PC-3 (cell line): ENCODE data around the gene ASL. TPM values are rescaled to one million over a fixed set of nuclear protein-coding genes. Genes with fewer than 3 reads are reported as not detected.
A peak's percentile ranks its signal among the peaks of the same experiment; 100 is the strongest.

Experiments used
- ATAC-seq: fragments of 200-7000 bp; cut with Tn5 transposase; 2 replicates; pipeline ENCODE4 v1.9.1; 2020; ENCODE audit warnings: mild to moderate bottlenecking, moderate library complexity
- BruUV-seq: library from RNA; stranded (reverse); fragments of 400-500 nt; replicated peaks from 2 replicates; lab custom pipeline; 2021; lab: Mats Ljungman, UMichigan
- CTCF ChIA-PET: fragments of 300-600 bp; sonication (Branson Sonifier 250); formaldehyde crosslinking; loops from one replicate; lab custom pipeline; 2022; ENCODE audit warnings: antibody characterized with exemption; lab: Charles Lee
- POLR2A ChIA-PET: fragments of 300-600 bp; sonication (Branson Sonifier 250); formaldehyde crosslinking; loops from one replicate; lab custom pipeline; 2022; ENCODE audit warnings: antibody characterized with exemption; ENCODE audit not compliant: unreplicated experiment; lab: Charles Lee
- DNase-seq: peaks from one replicate; pipeline ENCODE4 v3.0.0-alpha.2; 2015
- H2AFZ ChIP-seq: fragments of 300-600 bp; sonication (generic); 2 replicates; pipeline ENCODE4 v1.6.0; 2016; ENCODE audit warnings: antibody characterized with exemption, low read length
- H3F3A ChIP-seq: fragments of 300-600 bp; sonication (generic); one replicate; pipeline ENCODE4 v1.6.0; 2017; ENCODE audit warnings: antibody characterized with exemption, low read length, control low read depth, mild to moderate bottlenecking; ENCODE audit not compliant: unreplicated experiment
- H3K27ac ChIP-seq: fragments of 300-600 bp; sonication (generic); 2 replicates; pipeline ENCODE4 v1.5.1; 2016; ENCODE audit warnings: mild to moderate bottlenecking, low read length
- H3K27me3 ChIP-seq: fragments of 300-600 bp; sonication (generic); 2 replicates; pipeline ENCODE4 v1.6.1; 2016; ENCODE audit warnings: low read length, mixed read lengths
- H3K36me3 ChIP-seq: fragments of 300-600 bp; sonication (generic); 2 replicates; pipeline ENCODE4 v1.6.1; 2016; ENCODE audit warnings: low read depth, mixed run types, low read length, mixed read lengths
- H3K4me1 ChIP-seq: fragments of 300-600 bp; sonication (generic); 2 replicates; pipeline ENCODE4 v1.5.1; 2016; ENCODE audit warnings: low read length; ENCODE audit not compliant: insufficient read depth
- H3K4me2 ChIP-seq: fragments of 300-600 bp; sonication (generic); 2 replicates; pipeline ENCODE4 v1.6.0; 2016; ENCODE audit warnings: low read length
- H3K4me3 ChIP-seq: fragments of 300-600 bp; sonication (generic); 2 replicates; pipeline ENCODE4 v1.5.1; 2016; ENCODE audit warnings: mild to moderate bottlenecking, low read length, mixed read lengths
- H3K79me2 ChIP-seq: fragments of 300-600 bp; sonication (generic); 2 replicates; pipeline ENCODE4 v1.6.1; 2017; ENCODE audit warnings: low read length, mixed read lengths
- H3K9ac ChIP-seq: fragments of 300-600 bp; sonication (generic); 2 replicates; pipeline ENCODE4 v1.6.0; 2016; ENCODE audit warnings: mild to moderate bottlenecking, low read length
- H3K9me2 ChIP-seq: fragments of 300-600 bp; sonication (generic); replicated peaks from 2 replicates; pipeline ENCODE4 v1.6.1; 2016; ENCODE audit warnings: mixed run types, low read length, mixed read lengths
- H3K9me3 ChIP-seq: fragments of 300-600 bp; sonication (generic); 2 replicates; pipeline ENCODE4 v1.6.1; 2016; ENCODE audit warnings: low read length, mixed read lengths
- H4K20me1 ChIP-seq: fragments of 300-600 bp; sonication (generic); 2 replicates; pipeline ENCODE4 v1.6.1; 2016; ENCODE audit warnings: low read length, mixed read lengths
- EZH2 ChIP-seq: fragments of 300-600 bp; sonication (generic); IDR thresholded peaks from one replicate; pipeline ENCODE4 v1.6.1; 2017; ENCODE audit warnings: antibody characterized with exemption, mild to moderate bottlenecking, low read length; ENCODE audit not compliant: unreplicated experiment
- EZH2phosphoT487 ChIP-seq: fragments of 300-600 bp; sonication (generic); IDR thresholded peaks from 2 replicates; pipeline ENCODE4 v1.6.1; 2018; ENCODE audit warnings: mild to moderate bottlenecking, antibody characterized with exemption, low read length, borderline replicate concordance
- intact Hi-C: fragments of 100-400 bp; cut with micrococcal nuclease; formaldehyde crosslinking; loops from 2 replicates; pipeline ENCODE4 v1.9.0; 2023
- total RNA-seq: library from RNA; depleted of rRNA; stranded (reverse); fragments of >200 nt; gene quantifications from 2 replicates; pipeline ENCODE4 v1.2.3, GENCODE V29; 2014
- TF ChIP-seq, protein P1 (sequence below): fragments of 300-600 bp; sonication (generic); conservative IDR thresholded peaks from 2 replicates; pipeline ENCODE4 v1.5.1; 2017; ENCODE audit warnings: antibody characterized with exemption, low read depth, mild to moderate bottlenecking, low read length

The ASL gene
- total RNA-seq, 1 experiment from 2014 or later: 55.9 TPM

DNA sequence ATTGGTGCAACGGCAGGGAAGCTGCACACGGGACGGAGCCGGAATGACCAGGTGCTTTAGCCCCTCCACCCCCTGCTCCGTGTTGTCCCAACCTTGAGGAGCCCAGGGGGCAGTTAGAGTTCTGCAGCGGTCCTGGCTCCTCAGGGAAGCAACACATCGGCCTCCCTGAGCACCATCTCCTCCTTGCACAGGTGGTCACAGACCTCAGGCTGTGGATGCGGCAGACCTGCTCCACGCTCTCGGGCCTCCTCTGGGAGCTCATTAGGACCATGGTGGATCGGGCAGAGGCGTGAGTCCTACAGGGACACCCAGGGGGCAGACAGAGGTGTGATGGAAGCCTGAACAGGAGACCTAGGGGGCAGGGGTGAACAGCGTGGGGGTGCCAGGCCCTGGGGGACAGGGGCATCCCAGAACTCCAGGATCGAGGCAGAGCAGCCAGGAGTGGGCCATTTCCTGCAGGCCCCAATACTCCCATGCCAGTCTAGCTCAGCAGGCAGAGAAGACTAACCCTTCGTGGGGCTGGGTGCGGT is 7.3 kb downstream of the ASL start:
- Histone ChIP-seq H3K27me3 (no peaks in the 10 kb centered on the region), H3K36me3 (no peaks in the 10 kb centered on the region), H3K4me1 (no peaks in the 10 kb centered on the region), H3K4me3 (no peak overlapping the region), H3K4me2 (no peak overlapping the region), H4K20me1 (no peaks in the 10 kb centered on the region), H3K79me2 (no peaks in the 10 kb centered on the region), H3K9me3 (no peaks in the 10 kb centered on the region), H3K27ac (no peak overlapping the region), H3F3A (no peaks in the 10 kb centered on the region), H3K9ac (no peak overlapping the region), H3K9me2 (no peaks in the 10 kb centered on the region), H2AFZ (no peak overlapping the region)
- TF ChIP-seq, protein P1, sequence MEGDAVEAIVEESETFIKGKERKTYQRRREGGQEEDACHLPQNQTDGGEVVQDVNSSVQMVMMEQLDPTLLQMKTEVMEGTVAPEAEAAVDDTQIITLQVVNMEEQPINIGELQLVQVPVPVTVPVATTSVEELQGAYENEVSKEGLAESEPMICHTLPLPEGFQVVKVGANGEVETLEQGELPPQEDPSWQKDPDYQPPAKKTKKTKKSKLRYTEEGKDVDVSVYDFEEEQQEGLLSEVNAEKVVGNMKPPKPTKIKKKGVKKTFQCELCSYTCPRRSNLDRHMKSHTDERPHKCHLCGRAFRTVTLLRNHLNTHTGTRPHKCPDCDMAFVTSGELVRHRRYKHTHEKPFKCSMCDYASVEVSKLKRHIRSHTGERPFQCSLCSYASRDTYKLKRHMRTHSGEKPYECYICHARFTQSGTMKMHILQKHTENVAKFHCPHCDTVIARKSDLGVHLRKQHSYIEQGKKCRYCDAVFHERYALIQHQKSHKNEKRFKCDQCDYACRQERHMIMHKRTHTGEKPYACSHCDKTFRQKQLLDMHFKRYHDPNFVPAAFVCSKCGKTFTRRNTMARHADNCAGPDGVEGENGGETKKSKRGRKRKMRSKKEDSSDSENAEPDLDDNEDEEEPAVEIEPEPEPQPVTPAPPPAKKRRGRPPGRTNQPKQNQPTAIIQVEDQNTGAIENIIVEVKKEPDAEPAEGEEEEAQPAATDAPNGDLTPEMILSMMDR: no peak
- TF ChIP-seq EZH2phosphoT487 (no peak), EZH2 (no peak)
- ChIA-PET POLR2A (no interaction called here), CTCF (no interaction called here)
- no peak for ATAC-seq
- DNase-seq: no peak
- no TSS peak for BruUV-seq
- intact Hi-C loops: no loop called here

DNA sequence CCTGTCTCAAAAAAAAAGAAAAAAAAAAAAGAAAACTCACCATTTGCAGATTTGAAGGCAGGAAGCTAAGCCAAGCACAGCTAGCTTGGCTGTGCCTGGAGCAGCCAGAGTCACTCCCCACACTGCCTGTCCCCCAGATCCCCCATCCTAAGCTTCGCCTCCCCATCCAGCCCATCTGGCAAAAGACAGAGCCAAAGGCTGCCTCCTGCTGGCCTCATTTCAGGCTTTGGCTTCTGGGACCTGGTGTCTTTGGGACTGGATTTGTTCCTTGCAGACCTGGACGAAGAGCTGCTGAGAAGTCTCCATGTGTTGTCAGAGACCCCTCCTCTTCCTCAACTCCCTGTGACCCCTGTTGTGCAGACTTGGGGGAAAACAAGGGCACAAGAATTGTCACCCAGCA is 8.1 kb downstream of the ASL start:
- DNase-seq: no peak
- ATAC-seq: no peak
- Histone ChIP-seq H3K27me3 (no peaks in the 10 kb centered on the region), H3K4me1 (no peaks in the 10 kb centered on the region), H3K36me3 (no peaks in the 10 kb centered on the region), H3K9ac (no peak overlapping the region), H2AFZ (no peak overlapping the region), H3K4me3 (no peak overlapping the region), H3K4me2 (no peak overlapping the region), H3K9me2 (no peaks in the 10 kb centered on the region), H3F3A (no peaks in the 10 kb centered on the region), H3K9me3 (no peaks in the 10 kb centered on the region), H3K27ac (no peak overlapping the region), H3K79me2 (no peaks in the 10 kb centered on the region), H4K20me1 (no peaks in the 10 kb centered on the region)
- no TSS peak for BruUV-seq
- CTCF ChIA-PET: interaction anchor here (0.5 to 0.7 kb wide), 3 partner anchors 53 to 110 kb away, joined by 3 read pairs; no protein-coding TSS in a partner anchor
- TF ChIP-seq, protein P1: peak; percentile 30
- TF ChIP-seq EZH2: no peak
- intact Hi-C loops: no loop called here
- POLR2A ChIA-PET: no interaction called here

DNA sequence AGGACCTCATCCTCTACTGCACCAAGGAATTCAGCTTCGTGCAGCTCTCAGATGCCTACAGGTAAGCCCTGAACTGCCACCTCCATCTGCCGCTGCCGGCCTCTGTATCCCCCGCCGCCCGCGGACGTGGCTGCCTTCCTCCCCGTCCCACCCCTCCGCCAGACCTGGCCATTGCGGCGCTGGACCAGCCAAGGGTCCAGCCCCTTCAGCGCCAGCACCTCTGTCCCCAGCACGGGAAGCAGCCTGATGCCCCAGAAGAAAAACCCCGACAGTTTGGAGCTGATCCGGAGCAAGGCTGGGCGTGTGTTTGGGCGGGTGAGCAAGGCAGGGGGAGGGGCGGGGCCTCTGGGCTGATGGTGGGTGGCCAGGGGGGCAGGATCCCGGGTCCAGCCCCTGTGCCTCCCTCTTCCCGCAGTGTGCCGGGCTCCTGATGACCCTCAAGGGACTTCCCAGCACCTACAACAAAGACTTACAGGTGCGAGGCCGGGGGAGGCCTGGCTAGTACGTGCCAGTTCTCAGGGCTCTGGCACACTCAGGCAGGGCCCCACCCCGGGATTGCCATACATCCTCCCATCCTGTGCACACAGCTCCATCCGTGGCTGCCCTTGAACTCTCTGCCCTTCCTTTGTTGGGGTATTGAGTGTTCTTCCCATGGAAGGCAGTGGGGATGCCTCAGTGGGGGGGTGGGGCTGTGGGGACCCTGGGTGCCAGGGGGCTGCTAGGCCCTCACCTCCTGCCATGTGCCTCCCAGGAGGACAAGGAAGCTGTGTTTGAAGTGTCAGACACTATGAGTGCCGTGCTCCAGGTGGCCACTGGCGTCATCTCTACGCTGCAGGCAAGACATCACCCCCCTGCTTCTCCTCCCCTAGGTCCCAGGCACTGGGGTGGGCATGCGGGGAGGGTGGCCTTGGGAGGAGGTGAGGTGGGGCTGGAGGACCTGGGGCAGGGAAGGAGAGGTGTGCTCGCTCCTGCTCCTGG is 13.5 kb downstream of the ASL start:
- Histone ChIP-seq H3K79me2 (no peaks in the 10 kb centered on the region), H3F3A (no peaks in the 10 kb centered on the region), H2AFZ (no peak overlapping the region), H3K9me3 (no peaks in the 10 kb centered on the region), H3K4me2 (no peak overlapping the region), H3K4me1 (no peaks in the 10 kb centered on the region), H3K9ac (no peak overlapping the region), H3K4me3 (no peak overlapping the region), H3K36me3 (no peaks in the 10 kb centered on the region), H4K20me1 (no peaks in the 10 kb centered on the region), H3K27ac (no peak overlapping the region), H3K27me3 (no peaks in the 10 kb centered on the region), H3K9me2 (no peaks in the 10 kb centered on the region)
- no peak for TF ChIP-seq EZH2
- TF ChIP-seq EZH2phosphoT487: no peak
- TF ChIP-seq, protein P1: no peak
- POLR2A ChIA-PET: no interaction called here
- no peak for DNase-seq
- CTCF ChIA-PET: no interaction called here
- no TSS peak for BruUV-seq
- intact Hi-C loops: no loop called here
- ATAC-seq: no peak
